NOMO-1 (cell line): ENCODE measurements around the gene TMEM97.

Experiments used
- DNase-seq, 2 experiments: peaks; one replicate each; lab custom pipeline; 2025; ENCODE audit not compliant: unreplicated experiment in 2 of 2; lab: John Stamatoyannopoulos, UW

The TMEM97 gene

DNA sequence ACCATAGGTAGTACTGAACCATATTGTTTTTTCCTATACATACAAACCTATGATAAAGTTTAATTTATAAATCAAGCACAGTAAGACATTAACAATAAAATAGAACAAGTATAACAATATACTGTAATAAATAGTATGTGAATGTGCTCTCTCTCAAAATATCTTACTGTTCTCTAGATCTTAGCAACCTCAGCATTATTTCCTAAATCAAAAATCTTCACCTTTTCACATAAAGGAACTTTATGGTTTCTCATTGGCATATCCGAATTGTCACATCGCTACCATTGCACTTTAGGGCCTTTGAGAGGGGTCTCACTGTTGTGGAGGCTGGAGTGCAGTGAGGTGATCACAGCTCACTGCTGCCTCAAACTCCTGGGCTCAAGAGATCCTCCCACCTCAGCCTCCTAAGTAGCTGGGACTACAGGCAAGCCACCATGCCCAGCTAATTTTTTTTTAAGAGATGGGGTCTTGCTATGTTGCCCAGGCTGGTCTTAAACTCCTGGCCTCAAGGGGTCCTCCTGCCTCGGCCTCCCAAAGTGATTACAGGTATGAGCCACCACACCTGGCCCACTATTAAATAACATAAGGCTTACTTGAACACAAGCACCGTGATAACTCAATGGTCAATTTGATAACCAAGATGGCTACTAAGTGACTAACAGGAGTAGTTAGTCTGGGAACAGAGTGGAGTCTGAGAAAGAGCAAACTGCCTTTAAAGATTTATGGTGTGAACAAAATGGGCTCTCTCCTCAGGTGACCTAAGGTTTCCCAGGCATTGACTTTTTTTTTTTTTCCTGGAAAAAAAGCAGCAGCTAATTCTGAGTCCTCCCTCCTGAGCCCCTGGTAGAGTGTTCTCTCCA is 2.9 kb upstream of the TMEM97 start:
- no peak for DNase-seq

- no peak for DNase-seq
Measured at GRCh38 chr17:28317099-28317965, 1.7 kb upstream of the TMEM97 start.

DNA sequence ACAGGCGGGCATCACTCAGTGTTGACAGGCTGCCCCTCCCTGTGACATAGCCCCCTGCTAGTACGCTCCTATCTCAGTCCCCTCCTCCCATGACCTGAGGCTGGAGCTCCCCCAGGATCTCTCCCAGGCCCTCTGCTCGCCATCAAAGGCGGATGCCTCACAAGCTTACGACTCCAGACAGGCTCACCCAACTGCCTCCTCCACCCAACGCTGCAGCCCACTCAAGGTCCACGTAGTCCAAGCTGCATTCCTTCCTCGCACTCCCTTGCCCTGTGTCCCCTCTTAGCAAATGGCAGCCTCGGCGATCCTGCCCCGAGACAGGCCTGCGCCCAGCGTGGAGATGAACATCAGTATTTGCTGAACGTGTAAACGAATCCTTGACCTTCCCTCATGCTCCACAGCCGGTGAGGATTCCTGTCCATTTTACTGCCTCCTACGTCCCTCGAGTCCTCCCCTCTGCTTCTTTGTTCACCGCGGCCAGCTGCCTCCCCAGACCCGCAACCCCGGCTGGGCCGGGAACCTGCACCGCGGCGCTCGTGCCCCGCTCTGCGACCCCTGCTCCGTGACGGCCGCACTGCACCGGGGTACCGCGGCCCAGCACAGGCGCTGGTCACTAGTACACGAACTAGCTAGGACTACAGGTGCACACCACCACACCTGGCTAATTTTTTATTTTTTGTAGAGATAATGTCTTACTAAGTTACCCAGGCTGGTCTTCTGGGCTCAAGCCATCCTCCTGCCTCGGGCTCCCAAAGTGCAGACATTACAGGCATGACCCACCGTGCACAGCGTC is 838 bp upstream of the TMEM97 start:
- DNase-seq: no peak

GRCh38 chr17:28319598-28319935 is 567 bp downstream of the TMEM97 start:
- no peak for DNase-seq

DNA sequence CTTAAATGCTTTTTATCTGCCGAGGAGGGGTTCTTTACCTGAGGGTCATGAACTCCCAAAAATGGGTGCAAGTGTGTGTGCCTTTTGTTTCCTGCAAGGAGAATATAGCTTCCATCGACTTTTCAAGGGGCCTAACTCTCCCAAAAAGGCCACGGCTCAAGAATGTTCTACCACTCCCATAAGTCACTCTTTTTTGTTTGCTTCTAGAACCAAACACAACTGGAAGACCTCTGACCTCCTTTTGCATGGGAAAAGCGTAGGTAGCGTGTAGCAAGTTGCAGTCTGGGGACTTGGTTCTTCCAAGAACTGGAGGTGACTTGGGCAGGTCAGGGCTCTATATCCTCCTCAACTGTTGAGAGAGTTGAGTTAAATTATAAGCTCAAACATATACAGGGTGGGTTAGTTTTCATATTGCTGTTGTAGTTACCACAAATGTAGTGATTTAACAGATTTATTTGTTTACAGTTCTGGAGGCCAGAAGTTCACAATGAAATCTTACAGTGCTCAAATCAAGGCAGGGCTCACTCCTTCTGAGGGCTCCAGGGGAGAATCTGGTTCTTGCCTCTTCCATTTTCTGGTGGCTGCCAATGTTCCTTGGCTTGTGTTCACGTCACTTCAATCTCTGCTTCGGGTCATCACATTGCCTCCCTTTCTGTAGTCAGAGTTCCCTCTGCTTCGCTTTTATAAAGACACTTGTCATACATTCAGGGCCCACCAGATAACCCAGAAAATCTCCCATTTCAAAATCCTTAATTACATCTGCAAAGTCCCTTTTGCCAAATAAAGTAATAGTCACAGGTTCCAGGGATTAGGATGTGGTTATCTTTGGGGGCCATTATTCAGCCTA is 1.4 kb downstream of the TMEM97 start:
- no peak for DNase-seq

DNA sequence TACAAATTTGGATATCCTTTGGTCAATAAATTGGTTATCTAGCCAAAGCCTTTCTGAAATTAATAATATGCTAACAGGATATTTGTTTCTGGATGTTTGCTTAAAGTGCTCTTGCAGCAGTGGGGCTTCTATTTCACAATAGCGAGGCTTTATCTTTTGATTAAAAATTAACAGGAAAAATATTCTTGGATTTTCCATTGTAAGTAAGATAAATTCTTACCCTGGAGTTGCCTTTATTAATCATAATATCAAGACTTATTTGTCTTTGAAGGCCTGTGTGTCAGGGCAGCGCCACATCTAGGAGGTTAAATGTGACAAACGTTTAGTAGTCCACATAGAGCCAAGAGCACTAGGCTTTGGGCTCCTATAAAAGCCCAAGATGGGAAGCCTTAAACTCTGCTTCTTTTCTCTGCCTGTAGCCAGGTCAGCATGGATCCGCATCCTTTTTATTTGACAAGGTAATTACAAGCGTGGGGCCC is 5.3 kb downstream of the TMEM97 start:
- DNase-seq: no peak

- DNase-seq: peak; percentile 13 to 23
Measured at GRCh38 chr17:28324781-28325180, 5.8 kb downstream of the TMEM97 start.

DNA sequence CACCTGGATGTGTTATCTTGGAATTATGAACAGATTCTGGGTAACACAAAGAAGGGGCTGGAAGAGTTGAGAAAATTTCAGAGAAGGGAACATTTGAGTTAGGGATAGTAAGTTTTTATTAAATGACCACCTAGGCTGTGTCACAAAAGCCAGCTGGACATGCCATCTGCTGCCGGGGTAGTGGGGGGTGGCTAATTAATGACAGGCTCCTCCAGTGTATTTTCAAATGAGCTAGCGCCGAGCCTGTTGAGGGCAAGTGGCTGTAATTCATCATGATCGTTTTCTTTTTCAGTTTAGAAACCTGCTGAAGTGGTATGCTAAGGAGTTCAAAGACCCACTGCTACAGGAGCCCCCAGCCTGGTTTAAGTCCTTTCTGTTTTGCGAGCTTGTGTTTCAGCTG is 6.2 kb downstream of the TMEM97 start:
- DNase-seq: no peak

DNA sequence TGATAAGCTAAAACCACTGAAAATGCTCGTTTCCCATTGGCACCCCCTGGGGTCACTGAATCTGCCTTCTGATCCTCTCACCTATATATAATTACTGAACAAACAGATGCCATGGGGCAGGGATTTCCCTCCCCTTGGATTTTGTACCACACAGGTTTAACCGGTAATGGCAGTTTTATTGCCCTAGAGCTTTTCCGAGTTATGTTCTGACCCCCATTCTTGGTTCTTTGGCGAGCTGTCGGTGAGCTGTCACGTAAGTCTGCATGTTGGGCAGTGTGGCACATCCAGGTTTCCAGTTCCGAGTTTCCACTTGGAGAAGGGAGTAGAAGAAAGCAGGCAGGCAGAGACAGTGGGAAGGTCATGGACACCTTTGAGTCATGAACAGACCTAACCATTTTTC is 7.1 kb downstream of the TMEM97 start:
- DNase-seq: no peak

DNA sequence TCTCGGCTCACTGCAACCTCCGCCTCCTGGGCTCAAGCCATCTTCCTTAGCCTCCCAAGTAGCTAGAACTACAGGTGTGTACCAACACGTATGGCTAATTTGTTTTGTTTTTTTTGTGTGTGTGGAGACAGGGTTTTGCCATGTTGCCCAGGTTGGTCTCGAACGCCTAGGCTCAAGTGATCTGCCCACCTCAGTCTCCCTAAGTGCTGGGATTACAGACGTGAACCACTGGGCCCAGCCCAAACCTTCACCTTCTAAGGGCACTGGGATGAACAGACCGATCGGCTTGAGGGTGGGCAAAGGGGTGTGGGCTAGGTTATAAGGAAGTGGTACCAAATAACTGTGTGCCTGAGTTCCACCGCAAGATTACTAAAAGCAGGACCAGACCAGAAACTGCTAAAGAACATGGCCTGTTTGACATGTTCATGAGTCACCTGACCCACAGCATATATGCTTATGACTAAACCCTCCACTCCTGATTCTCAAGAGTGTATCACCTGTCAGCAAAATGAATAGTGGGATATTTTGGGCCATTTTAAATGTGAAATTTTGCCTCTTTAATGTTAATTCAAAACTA is 8.1 kb downstream of the TMEM97 start:
- DNase-seq: no peak

DNA sequence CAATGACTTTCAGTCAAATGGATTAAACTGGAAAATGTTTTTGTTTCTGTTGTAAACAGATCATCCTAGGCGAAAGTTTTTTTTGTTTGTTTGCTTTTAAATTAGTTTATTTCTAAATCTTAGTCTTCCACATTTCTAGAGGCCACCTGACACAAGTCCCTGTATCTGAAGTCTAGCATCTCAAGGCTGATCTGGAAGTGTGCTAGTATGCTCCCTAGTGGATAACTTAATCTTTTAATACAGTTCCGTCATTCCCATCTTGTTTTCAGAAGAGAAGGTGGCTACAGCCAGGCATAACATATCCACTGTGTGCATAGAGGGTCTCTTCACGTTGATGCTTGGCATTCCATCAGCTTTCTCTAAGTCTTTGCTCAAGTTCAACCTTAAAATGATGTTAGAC is 8.7 kb downstream of the TMEM97 start:
- no peak for DNase-seq

DNA sequence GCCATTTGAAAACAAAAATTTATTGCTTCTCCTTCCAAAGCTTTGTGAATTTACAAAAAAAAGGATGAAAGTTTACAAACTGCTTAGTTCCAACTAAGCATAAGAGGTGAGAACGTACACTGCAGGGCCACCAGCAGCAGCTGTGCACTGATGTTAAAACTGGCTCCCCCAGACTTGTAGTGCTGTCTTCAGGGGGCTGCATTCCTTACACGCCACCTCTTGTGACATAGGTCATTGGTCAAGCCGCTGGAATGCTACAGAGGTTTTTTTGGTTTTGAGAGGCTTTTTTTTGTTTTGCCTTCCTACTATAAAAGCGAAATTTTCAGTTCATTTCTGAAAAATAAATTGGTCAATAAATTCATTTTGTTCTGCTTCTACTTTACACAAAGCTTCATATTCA is 9.3 kb downstream of the TMEM97 start:
- no peak for DNase-seq

DNA sequence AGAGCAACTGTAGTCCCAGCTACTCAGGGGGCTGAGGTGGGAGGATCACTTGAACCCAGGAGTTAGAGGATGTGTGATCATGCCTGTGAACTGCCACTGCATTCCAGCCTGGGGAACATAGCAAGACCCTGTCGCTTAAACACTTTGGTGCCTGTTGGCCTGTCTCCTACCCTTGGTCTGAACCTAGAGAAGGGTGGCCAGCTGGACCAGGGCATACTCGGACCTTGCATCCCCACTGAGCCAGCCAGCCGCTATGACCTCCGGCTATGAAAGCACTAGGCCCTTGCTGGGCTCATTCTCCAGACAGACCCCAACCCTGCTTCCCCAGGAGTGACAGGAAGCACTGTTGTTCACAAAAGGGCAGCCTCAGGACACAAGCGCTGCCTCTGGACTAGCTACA is 11.7 kb downstream of the TMEM97 start:
- DNase-seq: no peak

DNA sequence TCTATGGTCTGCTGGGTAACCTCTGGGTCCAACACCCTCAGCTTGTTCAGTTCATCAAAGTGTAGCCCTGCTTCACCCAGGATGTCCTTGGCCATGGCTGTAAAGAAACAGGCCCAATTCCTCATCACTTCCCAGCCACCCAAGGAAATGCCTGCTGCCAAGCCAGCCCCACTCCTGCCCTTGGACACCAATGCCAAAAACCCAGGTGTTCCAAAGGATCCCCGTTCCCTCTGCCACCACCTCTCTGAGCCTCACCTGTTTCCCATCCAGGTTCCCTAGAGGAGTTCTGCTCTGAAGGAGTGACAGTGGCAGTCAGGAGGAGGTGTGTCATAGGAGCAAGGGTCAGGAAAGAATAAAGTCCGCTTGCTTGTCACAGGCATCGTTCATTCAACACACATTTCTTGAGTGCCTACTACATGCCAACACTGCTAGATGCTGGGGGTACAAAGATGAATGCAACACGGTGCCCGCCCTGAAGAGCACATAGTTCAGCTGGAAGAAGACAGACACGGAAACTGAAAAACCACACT is 13.0 kb downstream of the TMEM97 start:
- no peak for DNase-seq

DNA sequence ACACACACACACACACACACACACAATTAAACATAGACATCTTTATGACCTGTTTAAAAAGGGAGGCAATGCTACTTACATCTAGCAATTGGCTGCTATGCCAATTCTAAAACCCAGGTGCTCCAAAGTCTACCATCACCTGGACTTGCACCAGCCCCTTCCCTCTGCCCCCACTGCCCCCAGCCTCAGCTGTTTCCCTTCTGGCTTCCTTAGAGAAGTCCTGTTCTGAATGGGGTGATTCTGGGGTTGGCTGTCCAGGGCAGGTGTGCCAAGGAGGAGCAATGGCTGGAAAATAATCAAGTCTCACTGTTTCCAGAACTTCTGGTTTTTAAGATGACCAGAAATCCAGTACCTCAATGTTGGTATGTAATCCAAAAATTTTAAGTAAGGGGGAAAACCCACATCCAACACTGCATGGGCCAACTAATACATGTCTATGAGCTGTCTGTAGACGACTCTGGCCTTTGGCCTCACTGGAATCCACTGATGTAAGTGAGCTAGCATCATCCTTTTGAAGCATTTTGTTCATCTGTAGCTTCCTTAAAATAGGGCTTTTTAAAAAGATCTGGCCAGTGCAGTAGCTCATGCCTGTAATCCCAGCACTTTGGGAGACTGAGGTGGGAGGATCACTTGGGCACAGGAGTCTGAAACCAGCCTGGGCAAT is 14.2 kb downstream of the TMEM97 start:
- no peak for DNase-seq

- peak in 1 of 2 experiments; percentile 68 for DNase-seq
Measured at GRCh38 chr17:28334171-28334570, 15.2 kb downstream of the TMEM97 start.

- DNase-seq: peak in 1 of 2 experiments; percentile 15
Measured at GRCh38 chr17:28334666-28335200, 15.7 kb downstream of the TMEM97 start.

DNA sequence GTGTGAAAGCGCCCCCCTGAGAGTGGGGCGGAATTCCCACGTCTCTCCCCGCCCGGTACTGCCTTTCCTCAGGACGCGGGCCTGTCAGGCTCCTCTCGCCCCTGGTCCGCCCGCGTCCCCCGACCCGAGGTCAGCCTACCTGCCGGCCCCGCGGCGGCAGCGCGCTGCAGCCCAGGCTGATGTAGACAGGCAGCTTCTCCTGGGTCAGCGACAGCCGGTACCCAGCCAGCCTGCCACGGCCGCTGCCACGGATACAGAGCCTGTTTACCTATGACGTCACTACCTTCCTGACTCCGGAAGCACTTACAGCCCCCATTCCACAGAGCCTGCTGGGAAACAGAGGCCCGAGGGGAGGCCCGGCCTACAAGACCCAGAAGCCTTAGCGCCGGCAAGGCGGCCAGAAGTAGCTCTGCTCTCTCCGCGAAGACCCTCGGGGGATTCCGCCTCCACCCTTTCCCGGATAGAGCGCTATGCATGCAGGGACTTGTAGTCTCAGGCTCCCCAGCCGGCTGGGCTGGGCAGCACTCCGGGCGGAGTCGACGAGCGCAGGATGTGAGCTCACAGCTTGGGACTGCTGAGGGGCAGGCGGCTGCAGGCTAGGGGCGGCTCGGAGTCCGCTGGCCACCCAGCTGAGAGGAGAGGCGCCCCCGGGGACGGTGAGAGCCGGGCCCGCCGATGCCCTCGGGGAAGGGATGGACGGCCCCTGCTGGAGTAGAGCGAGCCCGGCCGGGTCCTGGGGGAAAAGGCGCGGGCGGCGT is 16.4 kb downstream of the TMEM97 start, which contains the start of the genes IFT20 and TNFAIP1:
TSS of gene IFT20 (minus strand) at position 272 of the 758 bp plus-strand sequence. CDS start 3,487 bp downstream, outside the sequence.
TSS of gene TNFAIP1 (plus strand) at position 561 of the 758 bp plus-strand sequence. CDS start 3,761 bp downstream, outside the sequence.
- peak; percentile 99 for DNase-seq
